Skin epidermis (tissue), 12 donors: ENCODE data around the gene CLUH.

ENCODE experiments used
- H3K27ac ChIP-seq, 21 experiments: fragments of 200-600 bp; sonication (generic) in 11 of 21; one replicate each; pipeline ENCODE4 v1.5.0; 2020; ENCODE audit warnings: mild to moderate bottlenecking in 3 of 21, inconsistent platforms in 2 of 21, moderate library complexity in 2 of 21
- H3K4me3 ChIP-seq, 7 experiments: fragments of 200-600 bp; sonication (generic) in 2 of 7; one replicate each; pipeline ENCODE4 v1.5.0; 2020; ENCODE audit warnings: inconsistent platforms in 2 of 7, mild to moderate bottlenecking in 2 of 7, moderate library complexity in 1 of 7

The CLUH gene

GRCh38 chr17:2723505-2723996 lies 12.0 kb upstream of the CLUH start:
- H3K27ac ChIP-seq: peak overlapping the region in 6 of 21 experiments; percentile 4 to 65 (median 39)
- peak overlapping the region in 5 of 7 experiments; percentile 4 to 41 (median 30) for H3K4me3 ChIP-seq

DNA sequence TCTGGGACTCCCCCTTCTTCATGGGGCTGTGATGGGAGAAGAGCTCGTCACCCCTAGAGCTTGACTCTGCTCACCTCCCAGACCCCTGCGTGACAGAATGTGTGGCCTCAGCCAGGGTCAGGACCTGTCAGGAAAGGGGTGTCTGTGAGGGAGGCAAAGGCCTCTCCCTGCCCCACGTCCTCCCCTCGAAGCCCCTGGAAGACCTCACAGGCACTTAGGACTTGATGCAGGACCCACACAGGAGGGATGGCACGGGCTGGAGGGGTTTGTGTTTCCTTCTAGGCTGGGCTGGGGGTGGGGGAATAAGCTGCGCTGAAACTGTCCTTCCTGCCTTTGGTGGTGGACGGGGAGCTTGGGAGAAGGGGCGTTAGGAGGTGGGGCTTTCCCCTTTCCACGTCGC lies 11.0 kb upstream of the CLUH start:
- H3K27ac ChIP-seq: no peak overlapping the region
- H3K4me3 ChIP-seq: no peak overlapping the region

- H3K27ac ChIP-seq: no peak overlapping the region
- no peak overlapping the region for H3K4me3 ChIP-seq
Measured at GRCh38 chr17:2721603-2722002, 10.0 kb upstream of the CLUH start.

DNA sequence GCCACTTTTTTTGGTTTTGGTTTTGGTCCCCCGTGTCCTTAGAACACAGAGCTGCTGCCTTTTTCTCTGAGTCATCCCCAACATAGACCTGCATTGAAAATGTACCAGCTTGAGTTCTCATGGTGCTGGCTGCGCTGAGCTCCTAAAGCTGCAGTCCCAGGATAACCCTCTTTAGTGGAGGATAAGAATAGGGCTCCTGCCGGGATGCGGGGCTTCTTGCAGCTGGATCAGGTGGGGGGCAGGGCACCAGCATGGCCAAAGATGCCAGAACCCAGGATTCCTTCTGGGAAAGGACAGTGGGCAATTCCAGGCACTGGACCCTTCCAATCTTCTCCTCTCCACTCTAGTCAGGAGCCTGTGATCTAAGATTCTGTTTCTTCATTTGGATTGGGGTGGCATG lies 8.3 kb upstream of the CLUH start:
- H3K4me3 ChIP-seq: no peak overlapping the region
- H3K27ac ChIP-seq: no peak overlapping the region

- Histone ChIP-seq H3K27ac (peak overlapping the region in 1 of 21 experiments; percentile 42), H3K4me3 (no peak overlapping the region)
Measured at GRCh38 chr17:2718150-2718938, 6.8 kb upstream of the CLUH start.

DNA sequence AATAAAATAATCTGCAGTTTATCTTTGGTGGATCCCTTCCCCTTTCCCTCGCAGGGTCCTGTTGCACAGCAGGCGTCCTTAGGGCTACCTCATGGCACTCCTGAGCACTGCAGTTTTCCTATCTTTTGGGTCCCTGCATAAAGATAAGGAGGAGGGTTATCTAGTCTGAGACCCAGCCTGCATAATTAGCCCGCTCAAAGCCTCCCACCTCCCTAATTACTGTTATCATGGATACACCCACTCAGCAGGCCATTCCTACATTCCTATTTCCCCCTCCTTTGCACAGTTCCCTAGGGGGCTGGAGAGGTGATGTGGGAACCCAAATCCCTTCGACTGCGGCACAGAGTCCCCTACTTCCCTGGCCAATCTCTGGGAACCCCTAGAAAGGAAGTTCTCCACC lies 5.1 kb upstream of the CLUH start:
- H3K27ac ChIP-seq: no peak overlapping the region

GRCh38 chr17:2713881-2714280 lies 2.3 kb upstream of the CLUH start:
- Histone ChIP-seq H3K27ac (no peak overlapping the region), H3K4me3 (no peak overlapping the region)

More for the DNA sequence above, 5.1 kb upstream of the CLUH start:
- H3K4me3 ChIP-seq: no peak overlapping the region

GRCh38 chr17:2712300-2713043 lies 908 bp upstream of the CLUH start:
- H3K27ac ChIP-seq: peak overlapping the region in 20 of 21 experiments; percentile 66 to 96 (median 86)

GRCh38 chr17:2710803-2711607 lies 559 bp downstream of the CLUH start:
- Histone ChIP-seq H3K27ac (peak overlapping the region; percentile 61 to 96 (median 86)), H3K4me3 (peak overlapping the region; percentile 41 to 95 (median 85))

More at GRCh38 chr17:2712300-2713043, 908 bp upstream of the CLUH start:
- peak overlapping the region; percentile 41 to 95 (median 85) for H3K4me3 ChIP-seq

- H3K27ac ChIP-seq: peak overlapping the region in 19 of 21 experiments; percentile 76 to 96 (median 87)
- H3K4me3 ChIP-seq: peak overlapping the region; percentile 41 to 95 (median 85)
Measured at GRCh38 chr17:2710071-2710802, 1.3 kb downstream of the CLUH start.

DNA sequence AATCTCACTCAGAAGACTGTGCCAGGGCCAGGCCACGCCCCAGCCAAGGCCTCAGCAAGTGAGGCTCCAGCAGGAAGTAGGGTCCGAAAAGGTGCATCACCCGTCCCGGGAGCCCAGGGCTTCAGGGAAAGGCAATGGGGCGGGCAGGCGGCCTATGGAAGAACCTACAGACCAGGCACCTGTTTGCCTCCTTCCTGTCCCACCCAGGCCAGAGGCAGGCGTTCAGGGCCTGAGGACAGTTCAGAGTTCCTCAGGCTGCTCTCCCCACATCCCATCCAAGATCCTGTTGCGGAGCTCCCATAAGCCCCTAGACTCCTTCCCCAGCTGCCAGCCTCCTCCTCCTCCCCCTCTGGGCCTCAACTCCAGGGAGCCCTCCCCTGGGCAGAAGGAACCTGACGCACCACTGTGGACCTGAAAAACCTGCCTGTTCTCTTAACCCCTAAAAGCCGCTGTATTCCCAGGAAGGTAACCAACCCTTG lies 2.3 kb downstream of the CLUH start:
- Histone ChIP-seq H3K4me3 (peak overlapping the region in 6 of 7 experiments; percentile 2 to 95 (median 84)), H3K27ac (peak overlapping the region in 19 of 21 experiments; percentile 67 to 96 (median 87))

GRCh38 chr17:2708585-2709182 lies 2.9 kb downstream of the CLUH start:
- peak overlapping the region in 19 of 21 experiments; percentile 7 to 96 (median 87) for H3K27ac ChIP-seq
- H3K4me3 ChIP-seq: peak overlapping the region in 4 of 7 experiments; percentile 76 to 95 (median 89)

GRCh38 chr17:2707721-2708584 lies 3.6 kb downstream of the CLUH start:
- H3K4me3 ChIP-seq: peak overlapping the region in 1 of 7 experiments; percentile 76
- H3K27ac ChIP-seq: peak overlapping the region in 15 of 21 experiments; percentile 39 to 96 (median 89)

- Histone ChIP-seq H3K4me3 (peak overlapping the region in 1 of 7 experiments; percentile 3), H3K27ac (peak overlapping the region in 7 of 21 experiments; percentile 39 to 93 (median 89))
Measured at GRCh38 chr17:2706911-2707510, 4.6 kb downstream of the CLUH start.

DNA sequence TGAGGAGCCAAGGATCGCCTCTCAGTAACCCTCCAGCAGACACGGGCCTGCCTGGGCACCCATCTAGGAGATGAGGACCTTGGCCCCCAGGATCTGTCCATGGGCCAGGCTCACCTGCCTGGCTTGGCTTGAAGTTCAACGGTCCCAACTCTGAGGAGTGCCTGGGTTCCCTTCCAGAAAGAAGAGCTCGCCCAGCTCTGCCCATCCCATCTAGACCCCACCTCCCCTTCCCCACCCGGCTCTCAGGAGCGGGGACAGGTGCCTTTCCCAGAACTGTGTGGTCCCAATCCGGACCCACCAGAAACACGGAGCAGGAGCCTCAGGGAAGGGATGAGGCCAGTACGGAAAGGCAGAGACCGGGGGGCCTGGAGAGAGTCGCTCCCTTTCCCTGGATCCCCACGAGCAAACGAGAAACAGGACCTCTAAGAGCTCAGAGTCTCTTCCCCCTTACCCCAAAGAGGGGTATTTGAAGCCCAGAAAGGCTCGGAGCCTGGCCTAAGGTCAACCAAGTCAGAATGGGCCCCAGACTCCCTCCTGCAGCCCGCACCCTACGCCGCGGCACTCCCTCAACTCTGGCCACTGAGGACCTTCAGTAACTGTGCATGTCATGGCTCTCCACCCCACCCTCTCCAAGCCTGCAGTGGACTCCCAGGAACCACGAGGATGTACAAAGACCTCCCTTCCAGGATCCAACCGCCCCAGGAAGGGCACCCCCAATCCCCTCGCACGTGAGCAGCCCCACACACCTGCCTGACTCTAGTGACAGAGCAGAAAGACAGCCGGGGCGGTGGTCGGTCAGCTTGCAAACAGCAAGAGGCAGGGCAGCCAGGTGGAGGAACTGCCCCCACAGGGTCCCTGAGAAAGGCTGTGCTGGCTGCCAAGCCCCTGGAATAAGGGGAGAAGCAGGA lies 5.4 kb downstream of the CLUH start:
- H3K27ac ChIP-seq: no peak overlapping the region
- H3K4me3 ChIP-seq: no peak overlapping the region

GRCh38 chr17:2705263-2705662 lies 6.3 kb downstream of the CLUH start:
- no peak overlapping the region for H3K4me3 ChIP-seq
- no peak overlapping the region for H3K27ac ChIP-seq
